ENCODE results near the gene G6PC2. TPM values are rescaled to one million over a fixed set of nuclear protein-coding genes. Genes with fewer than 3 reads are reported as not detected.
"Not testable (repeated sequence)": the region's sequence is repeated elsewhere in the genome, so short reads cannot be mapped to it uniquely, and the experiment has no call there.

G6PC2 gene
- total and polyA plus RNA-seq, 9 donors, result 0.57 TPM; not detected in 8

DNA sequence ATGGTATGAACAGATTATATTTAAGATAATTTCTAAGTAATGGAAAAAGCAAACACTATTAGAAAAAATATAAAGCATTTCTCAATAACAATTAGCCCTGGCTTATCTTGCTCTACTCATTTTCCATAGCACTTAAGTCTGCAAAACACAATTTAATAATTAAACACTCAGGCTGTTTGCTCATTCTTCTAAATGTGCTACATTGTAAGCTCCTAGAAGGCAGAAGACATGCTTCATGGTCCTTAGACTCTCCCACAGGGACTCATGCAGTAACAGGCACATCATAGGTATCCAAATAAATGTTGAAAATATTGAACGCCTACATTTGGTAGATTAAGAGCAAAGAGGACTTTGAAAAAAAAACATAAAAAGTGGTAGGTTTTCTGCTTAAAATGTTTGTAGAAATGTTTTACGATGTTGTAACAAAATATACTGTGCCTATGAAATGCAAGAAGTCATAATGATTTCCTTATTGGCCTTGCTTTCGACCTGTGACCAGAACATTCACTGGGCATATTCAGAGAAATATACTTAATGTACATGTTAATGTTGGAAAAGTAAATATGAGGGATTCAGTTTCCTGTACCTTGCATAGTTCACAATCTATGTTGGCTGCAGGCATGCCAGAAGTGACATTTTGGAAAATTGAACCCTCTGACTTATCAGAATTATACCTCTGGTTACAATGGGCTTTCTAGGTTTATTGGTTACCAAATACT, 27.2 kb downstream of the G6PC2 start:
- TF ChIP-seq EP300 (IDR thresholded peaks at IDR 0.05) (no peak), POLR2A (IDR thresholded peaks at IDR 0.05) (no peak)
- TF ChIP-seq, protein P1, sequence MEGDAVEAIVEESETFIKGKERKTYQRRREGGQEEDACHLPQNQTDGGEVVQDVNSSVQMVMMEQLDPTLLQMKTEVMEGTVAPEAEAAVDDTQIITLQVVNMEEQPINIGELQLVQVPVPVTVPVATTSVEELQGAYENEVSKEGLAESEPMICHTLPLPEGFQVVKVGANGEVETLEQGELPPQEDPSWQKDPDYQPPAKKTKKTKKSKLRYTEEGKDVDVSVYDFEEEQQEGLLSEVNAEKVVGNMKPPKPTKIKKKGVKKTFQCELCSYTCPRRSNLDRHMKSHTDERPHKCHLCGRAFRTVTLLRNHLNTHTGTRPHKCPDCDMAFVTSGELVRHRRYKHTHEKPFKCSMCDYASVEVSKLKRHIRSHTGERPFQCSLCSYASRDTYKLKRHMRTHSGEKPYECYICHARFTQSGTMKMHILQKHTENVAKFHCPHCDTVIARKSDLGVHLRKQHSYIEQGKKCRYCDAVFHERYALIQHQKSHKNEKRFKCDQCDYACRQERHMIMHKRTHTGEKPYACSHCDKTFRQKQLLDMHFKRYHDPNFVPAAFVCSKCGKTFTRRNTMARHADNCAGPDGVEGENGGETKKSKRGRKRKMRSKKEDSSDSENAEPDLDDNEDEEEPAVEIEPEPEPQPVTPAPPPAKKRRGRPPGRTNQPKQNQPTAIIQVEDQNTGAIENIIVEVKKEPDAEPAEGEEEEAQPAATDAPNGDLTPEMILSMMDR (IDR thresholded peaks at IDR 0.05), result no peak
- Histone ChIP-seq H3K27me3 (no peaks in the 10 kb centered on the region), H3K9me3 (no peaks in the 10 kb centered on the region), H3K4me1 (ENCODE audit: insufficient read depth) (no peaks in the 10 kb centered on the region), H3K4me3 (no peak overlapping the region), H3K36me3 (no peaks in the 10 kb centered on the region), H3K27ac (no peak overlapping the region)
- intact Hi-C loops (cut with DNase I), result no loop called here
- no peak for DNase-seq
- 89 to 93% (median 92%) methylated on average over 3 of the region's 3 CpGs for WGBS, 3 donors

DNA sequence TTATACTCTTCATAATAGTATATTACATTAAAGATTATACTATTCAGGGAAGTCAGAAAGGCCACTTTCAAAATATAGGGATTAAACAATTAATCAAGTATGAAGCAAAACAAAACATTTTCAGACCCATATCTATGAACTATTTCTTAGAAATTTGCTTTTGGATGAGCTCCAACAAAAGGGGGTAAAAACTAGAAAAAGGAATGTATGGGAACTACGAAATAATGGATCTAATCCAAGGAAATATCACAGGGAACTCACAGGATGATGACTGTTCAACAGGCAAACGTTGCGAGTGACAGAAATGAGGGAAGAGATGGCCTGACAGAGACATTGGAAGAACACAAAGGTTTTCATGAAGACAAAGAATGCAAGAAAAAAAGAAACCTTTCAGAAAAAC, 27.9 kb downstream of the G6PC2 start:
- DNase-seq, result no peak
- no peaks in the 10 kb centered on the region for H3K36me3 ChIP-seq
- no peak overlapping the region for H3K4me3 ChIP-seq
- TF ChIP-seq POLR2A (IDR thresholded peaks at IDR 0.05), result no peak
- TF ChIP-seq, protein P1 (IDR thresholded peaks at IDR 0.05), result no peak
- no peak for TF ChIP-seq EP300 (IDR thresholded peaks at IDR 0.05)
- WGBS, 3 donors, result 52 to 68% (median 64%) methylated on average over 3 of the region's 3 CpGs
- H3K4me1 ChIP-seq (ENCODE audit: insufficient read depth), result no peaks in the 10 kb centered on the region
- no peaks in the 10 kb centered on the region for H3K27me3 ChIP-seq
- H3K27ac ChIP-seq, result no peak overlapping the region
- H3K9me3 ChIP-seq, result no peaks in the 10 kb centered on the region
- intact Hi-C loops (cut with DNase I), result no loop called here

DNA sequence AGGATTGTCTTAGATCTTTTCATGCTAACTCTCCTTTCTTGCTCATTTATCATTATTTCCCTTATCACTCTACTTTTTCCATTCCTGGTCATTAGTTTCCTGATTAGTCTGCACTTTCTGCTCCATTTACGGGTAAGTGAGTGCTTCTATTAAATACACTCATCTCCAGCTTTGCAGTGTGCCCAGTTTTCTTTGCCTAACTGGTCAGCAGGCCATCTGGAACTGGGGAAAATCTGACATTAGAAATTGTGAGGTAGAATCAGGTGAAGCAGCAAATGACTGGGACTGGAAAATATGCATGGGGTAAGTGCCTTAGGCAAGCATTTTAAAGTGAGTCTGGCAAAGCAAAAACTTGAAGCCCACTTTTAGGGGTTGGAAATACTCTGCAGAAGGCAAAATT, 29.2 kb downstream of the G6PC2 start:
- intact Hi-C loops (cut with DNase I), result no loop called here
- WGBS, 3 donors, result 33 to 42% (median 33%) methylated on average over 1 of the region's 1 CpG
- Histone ChIP-seq H3K4me3 (no peak overlapping the region), H3K36me3 (no peaks in the 10 kb centered on the region), H3K4me1 (ENCODE audit: insufficient read depth) (no peaks in the 10 kb centered on the region), H3K27ac (no peak overlapping the region), H3K27me3 (no peaks in the 10 kb centered on the region), H3K9me3 (no peaks in the 10 kb centered on the region)
- TF ChIP-seq EP300 (IDR thresholded peaks at IDR 0.05) (no peak), POLR2A (IDR thresholded peaks at IDR 0.05) (no peak)
- TF ChIP-seq, protein P1 (IDR thresholded peaks at IDR 0.05), result no peak
- DNase-seq, result no peak

DNA sequence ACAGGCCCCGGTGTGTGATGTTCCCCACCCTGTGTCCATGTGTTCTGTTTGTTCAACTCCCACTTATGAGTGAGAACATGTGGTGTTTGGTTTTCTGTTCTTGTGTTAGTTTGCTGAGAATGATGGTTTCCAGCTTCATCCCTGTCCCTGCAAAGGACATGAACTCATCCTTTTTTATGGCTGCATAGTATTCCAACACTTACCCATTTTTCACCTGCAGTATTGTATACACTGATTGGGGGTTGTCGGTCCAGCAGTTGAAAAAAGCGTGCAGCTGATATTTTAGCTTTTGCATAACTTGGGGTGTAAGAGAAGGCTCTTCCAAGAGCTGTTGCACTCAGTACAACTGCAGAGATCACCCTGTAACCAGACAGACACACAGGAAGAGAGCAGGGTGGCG, 31.1 kb downstream of the G6PC2 start:
- intact Hi-C loops (cut with DNase I); H3K27me3 ChIP-seq; H3K36me3 ChIP-seq; H3K4me1 ChIP-seq (ENCODE audit: insufficient read depth); H3K9me3 ChIP-seq; H3K27ac ChIP-seq; DNase-seq; H3K4me3 ChIP-seq: not testable (repeated sequence)
- 91 to 96% (median 93%) methylated on average over 4 of the region's 4 CpGs for WGBS, 3 donors

DNA sequence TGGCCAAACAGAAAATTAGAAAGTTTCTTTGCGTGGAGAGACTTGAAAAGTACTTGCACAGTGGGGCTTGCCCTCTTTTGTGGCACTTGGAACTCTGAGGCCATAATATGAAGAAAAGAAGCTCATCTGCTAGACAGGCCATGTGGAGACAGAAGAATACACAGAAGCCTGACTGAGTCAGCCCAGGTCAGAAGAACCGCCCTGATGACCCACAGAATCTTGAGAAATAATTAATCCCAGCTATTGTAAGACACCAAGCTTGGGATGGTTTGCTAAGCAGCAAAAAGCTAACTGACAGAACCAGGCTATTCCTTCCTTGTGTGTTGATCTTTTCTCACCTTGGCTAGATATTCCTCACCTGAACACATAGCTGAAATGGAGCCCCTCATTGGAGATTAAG, 33.7 kb downstream of the G6PC2 start:
- intact Hi-C loops (cut with DNase I), result no loop called here
- Histone ChIP-seq H3K27me3 (no peaks in the 10 kb centered on the region), H3K4me3 (no peak overlapping the region), H3K9me3 (no peaks in the 10 kb centered on the region), H3K36me3 (no peaks in the 10 kb centered on the region), H3K27ac (no peak overlapping the region), H3K4me1 (ENCODE audit: insufficient read depth) (no peaks in the 10 kb centered on the region)
- TF ChIP-seq EP300 (IDR thresholded peaks at IDR 0.05) (no peak), POLR2A (IDR thresholded peaks at IDR 0.05) (no peak)
- TF ChIP-seq, protein P1 (IDR thresholded peaks at IDR 0.05), result no peak
- no peak for DNase-seq
- 86 to 94% (median 91%) methylated on average over 2 of the region's 2 CpGs for WGBS, 3 donors

Measured in ovary (tissue), 9 donors.